Ishikawa (cell line): ENCODE data around the gene ODAD3.

Experiments
- CEBPB ChIP-seq: IDR thresholded peaks from 2 replicates; pipeline ENCODE4 v1.6.1; 2012
- CREB1 ChIP-seq: IDR thresholded peaks from 2 replicates; pipeline ENCODE4 v1.6.1; 2012; ENCODE audit warnings: low read depth
- EGR1 ChIP-seq: IDR thresholded peaks from 2 replicates; pipeline ENCODE4 v1.6.1; 2012
- EP300 ChIP-seq: IDR thresholded peaks from 2 replicates; pipeline ENCODE4 v1.6.1; 2012; ENCODE audit warnings: borderline replicate concordance
- FOXM1 ChIP-seq: IDR thresholded peaks from 2 replicates; pipeline ENCODE4 v1.6.1; 2012; ENCODE audit warnings: low read depth, borderline replicate concordance
- MAX ChIP-seq: IDR thresholded peaks from 2 replicates; pipeline ENCODE4 v1.6.1; 2012
- NFIC ChIP-seq: IDR thresholded peaks from 2 replicates; pipeline ENCODE4 v1.6.1; 2012
- RAD21 ChIP-seq: IDR thresholded peaks from 2 replicates; pipeline ENCODE4 v1.6.1; 2012; ENCODE audit warnings: low read depth
- REST ChIP-seq: IDR thresholded peaks from 2 replicates; pipeline ENCODE4 v1.6.1; 2012; ENCODE audit warnings: low read depth, mild to moderate bottlenecking
- TAF1 ChIP-seq: IDR thresholded peaks from 2 replicates; pipeline ENCODE4 v1.6.1; 2012; ENCODE audit warnings: low read depth, mild to moderate bottlenecking
- TCF12 ChIP-seq: IDR thresholded peaks from 2 replicates; pipeline ENCODE4 v1.6.1; 2012; ENCODE audit warnings: low read depth
- TEAD4 ChIP-seq: IDR thresholded peaks from 2 replicates; pipeline ENCODE4 v1.6.1; 2012
- USF1 ChIP-seq: IDR thresholded peaks from 2 replicates; pipeline ENCODE4 v1.6.1; 2012
- YY1 ChIP-seq: IDR thresholded peaks from 2 replicates; pipeline ENCODE4 v1.6.1; 2012; ENCODE audit warnings: low read depth
- ZBTB7A ChIP-seq: IDR thresholded peaks from 2 replicates; pipeline ENCODE4 v1.6.1; 2012; ENCODE audit warnings: low read depth

ODAD3 gene

GRCh38 chr19:11448923-11449554, 14.1 kb upstream of the ODAD3 start:
- TF ChIP-seq CREB1, result no peak
- TF ChIP-seq USF1, result no peak
- no peak for TF ChIP-seq ZBTB7A
- no peak for TF ChIP-seq REST
- TF ChIP-seq NFIC, result no peak
- no peak for TF ChIP-seq FOXM1
- TF ChIP-seq TCF12, result no peak
- TF ChIP-seq TEAD4, result no peak
- TF ChIP-seq MAX, result no peak
- no peak for TF ChIP-seq TAF1
- TF ChIP-seq EGR1, result no peak
- no peak for TF ChIP-seq YY1
- no peak for TF ChIP-seq CEBPB
- no peak for TF ChIP-seq RAD21
- TF ChIP-seq EP300, result no peak

- TF ChIP-seq TEAD4 (no peak), MAX (no peak), EP300 (no peak), RAD21 (no peak), NFIC (no peak), EGR1 (no peak), CEBPB (no peak), ZBTB7A (no peak)
Measured at GRCh38 chr19:11448410-11448809, 13.5 kb upstream of the ODAD3 start.

GRCh38 chr19:11447347-11448262, 12.7 kb upstream of the ODAD3 start:
- TF ChIP-seq TEAD4 (no peak), RAD21 (no peak), TAF1 (no peak), USF1 (no peak), CEBPB (no peak), ZBTB7A (no peak), REST (no peak)

- TF ChIP-seq TEAD4, result no peak
- TF ChIP-seq YY1, result no peak
- TF ChIP-seq TAF1, result no peak
- peak; percentile 71 for TF ChIP-seq RAD21
- no peak for TF ChIP-seq NFIC
Measured at GRCh38 chr19:11446652-11447301, 11.9 kb upstream of the ODAD3 start.

- no peak for TF ChIP-seq MAX
- TF ChIP-seq CEBPB, result no peak
- no peak for TF ChIP-seq REST
- TF ChIP-seq EP300, result no peak
- no peak for TF ChIP-seq TCF12
- no peak for TF ChIP-seq TAF1
- no peak for TF ChIP-seq ZBTB7A
- TF ChIP-seq NFIC, result no peak
- no peak for TF ChIP-seq CREB1
- no peak for TF ChIP-seq RAD21
- no peak for TF ChIP-seq FOXM1
- TF ChIP-seq YY1, result no peak
- no peak for TF ChIP-seq USF1
- TF ChIP-seq EGR1, result no peak
- no peak for TF ChIP-seq TEAD4
Measured at GRCh38 chr19:11446271-11446651, 11.3 kb upstream of the ODAD3 start.
